OCI-LY1 (cell line): ENCODE results near the gene OTOP3.

Source experiments
- H2AFZ ChIP-seq: fragments of 200-600 bp; sonication (generic), shearing (Covaris generic); 2 replicates; pipeline ENCODE4 v1.6.0; 2014; ENCODE audit warnings: antibody characterized with exemption, mild to moderate bottlenecking, low read length
- H3F3A ChIP-seq: fragments of 200-600 bp; sonication (generic), shearing (Covaris generic); 2 replicates; pipeline ENCODE4 v1.6.0; 2014; ENCODE audit warnings: mild to moderate bottlenecking, antibody characterized with exemption, low read length, moderate library complexity; ENCODE audit not compliant: insufficient read depth
- H3K27ac ChIP-seq: fragments of 200-600 bp; sonication (generic); 2 replicates; pipeline ENCODE4 v1.5.1; 2014; ENCODE audit warnings: low read length, mixed run types, mild to moderate bottlenecking, low read depth; ENCODE audit not compliant: poor library complexity, severe bottlenecking
- H3K27me3 ChIP-seq: fragments of 200-600 bp; sonication (generic); 2 replicates; pipeline ENCODE4 v1.6.0; 2014; ENCODE audit warnings: antibody characterized with exemption, mild to moderate bottlenecking, low read length, moderate library complexity; ENCODE audit not compliant: insufficient read depth
- H3K36me3 ChIP-seq: fragments of 200-600 bp; sonication (generic); 2 replicates; pipeline ENCODE4 v1.6.1; 2014; ENCODE audit warnings: mild to moderate bottlenecking, antibody characterized with exemption, low read length, moderate library complexity, mixed read lengths; ENCODE audit not compliant: insufficient read depth
- H3K4me1 ChIP-seq: fragments of 200-600 bp; sonication (generic); 2 replicates; pipeline ENCODE4 v1.5.1; 2014; ENCODE audit warnings: mild to moderate bottlenecking, low read length, moderate library complexity; ENCODE audit not compliant: insufficient read depth, severe bottlenecking
- H3K4me2 ChIP-seq: fragments of 200-600 bp; sonication (generic), shearing (Covaris generic); 2 replicates; pipeline ENCODE4 v1.6.1; 2014; ENCODE audit warnings: low read length
- H3K4me3 ChIP-seq: fragments of 200-600 bp; sonication (generic); 2 replicates; pipeline ENCODE4 v1.5.1; 2014; ENCODE audit warnings: low read length, low read depth, mild to moderate bottlenecking, mixed read lengths; ENCODE audit not compliant: poor library complexity, severe bottlenecking
- H3K79me2 ChIP-seq: fragments of 200-600 bp; shearing (Covaris generic); 2 replicates; pipeline ENCODE4 v1.6.1; 2016; ENCODE audit warnings: mixed run types, low read length, mixed read lengths; ENCODE audit not compliant: insufficient read depth
- H3K9ac ChIP-seq: fragments of 200-600 bp; sonication (generic), shearing (Covaris generic); 2 replicates; pipeline ENCODE4 v1.6.1; 2014; ENCODE audit warnings: mild to moderate bottlenecking, low read length, mixed read lengths
- H3K9me2 ChIP-seq: fragments of 200-600 bp; sonication (generic), shearing (Covaris generic); 2 replicates; pipeline ENCODE4 v1.6.1; 2014; ENCODE audit warnings: low read depth, mild to moderate bottlenecking, low read length, mixed read lengths
- H3K9me3 ChIP-seq: fragments of 200-600 bp; shearing (Covaris generic); 2 replicates; pipeline ENCODE4 v1.6.1; 2014; ENCODE audit warnings: low read length, mixed read lengths
- H4K20me1 ChIP-seq: fragments of 200-600 bp; sonication (generic), shearing (Covaris generic); 2 replicates; pipeline ENCODE4 v1.6.0; 2016; ENCODE audit warnings: mild to moderate bottlenecking, low read length; ENCODE audit not compliant: insufficient read depth
- CTCF ChIP-seq: fragments of 200-600 bp; sonication (generic), shearing (Covaris generic); IDR thresholded peaks from 2 replicates; pipeline ENCODE4 v1.5.1; 2017; ENCODE audit warnings: mild to moderate bottlenecking, antibody characterized with exemption, low read length, moderate library complexity, mixed read lengths
- EZH2 ChIP-seq: fragments of 200-600 bp; sonication (generic), shearing (Covaris generic); IDR thresholded peaks from 2 replicates; pipeline ENCODE4 v1.8.0; 2017; ENCODE audit warnings: borderline replicate concordance, mixed run types, mild to moderate bottlenecking, antibody characterized with exemption, low read length, moderate library complexity, mixed read lengths

The OTOP3 gene

GRCh38 chr17:74951065-74951464 lies 15.4 kb downstream of the OTOP3 start:
- H3K4me2 ChIP-seq: no peak overlapping the region
- no peak overlapping the region for H3K27ac ChIP-seq
- no peaks in the 10 kb centered on the region for H3K4me1 ChIP-seq
- no peaks in the 10 kb centered on the region for H4K20me1 ChIP-seq
- H2AFZ ChIP-seq: no peak overlapping the region
- no peaks in the 10 kb centered on the region for H3K36me3 ChIP-seq
- H3F3A ChIP-seq: no peaks in the 10 kb centered on the region
- H3K27me3 ChIP-seq: no peaks in the 10 kb centered on the region; the same call in 1 of the 2 replicates
- no peak overlapping the region for H3K9ac ChIP-seq
- H3K4me3 ChIP-seq: no peak overlapping the region
- TF ChIP-seq EZH2 (no peak), CTCF (no peak)
- H3K9me3 ChIP-seq: no peaks in the 10 kb centered on the region
- H3K9me2 ChIP-seq: no peaks in the 10 kb centered on the region
- no peaks in the 10 kb centered on the region for H3K79me2 ChIP-seq

- H3K4me1 ChIP-seq: no peaks in the 10 kb centered on the region
- H3K9ac ChIP-seq: no peak overlapping the region
- no peak overlapping the region for H3K4me2 ChIP-seq
- no peaks in the 10 kb centered on the region for H3K36me3 ChIP-seq
- no peak overlapping the region for H2AFZ ChIP-seq
- H4K20me1 ChIP-seq: no peaks in the 10 kb centered on the region
- H3F3A ChIP-seq: no peaks in the 10 kb centered on the region
- H3K9me2 ChIP-seq: no peaks in the 10 kb centered on the region
- no peak overlapping the region for H3K27ac ChIP-seq
- no peaks in the 10 kb centered on the region for H3K9me3 ChIP-seq
- H3K79me2 ChIP-seq: no peaks in the 10 kb centered on the region
- no peaks in the 10 kb centered on the region; the same call in 1 of the 2 replicates for H3K27me3 ChIP-seq
- no peak for TF ChIP-seq CTCF
- no peak for TF ChIP-seq EZH2
- H3K4me3 ChIP-seq: no peak overlapping the region
Observed at GRCh38 chr17:74951680-74952421, 16.2 kb downstream of the OTOP3 start.

GRCh38 chr17:74952431-74953133 lies 16.9 kb downstream of the OTOP3 start:
- no peak for TF ChIP-seq CTCF
- Histone ChIP-seq H3K9me2 (no peaks in the 10 kb centered on the region), H4K20me1 (no peaks in the 10 kb centered on the region), H3K4me3 (no peak overlapping the region), H3F3A (no peaks in the 10 kb centered on the region), H3K36me3 (no peaks in the 10 kb centered on the region), H3K9me3 (no peaks in the 10 kb centered on the region), H3K27ac (no peak overlapping the region), H3K4me1 (no peaks in the 10 kb centered on the region), H2AFZ (no peak overlapping the region), H3K4me2 (no peak overlapping the region), H3K9ac (no peak overlapping the region), H3K27me3 (no peaks in the 10 kb centered on the region), H3K79me2 (no peaks in the 10 kb centered on the region)
